Muscle of leg (tissue), 11 donors: ENCODE results near the gene VEZT. TPM values are rescaled to one million over a fixed set of nuclear protein-coding genes. Genes with fewer than 3 reads are reported as not detected.
A peak's percentile ranks its signal among the peaks of the same experiment; 100 is the strongest.
"Not testable (repeated sequence)": the region's sequence is repeated elsewhere in the genome, so short reads cannot be mapped to it uniquely, and the experiment has no call there.

Experiments
- DNase-seq: peaks from one replicate; pipeline ENCODE4 v3.0.0; 2013
- H3K27ac ChIP-seq: one replicate; pipeline ENCODE4 v1.5.1; 2013; ENCODE audit warnings: mild to moderate bottlenecking, low read length, control low read depth
- H3K27me3 ChIP-seq: one replicate; pipeline ENCODE4 v1.6.1; 2013; ENCODE audit warnings: low read length; ENCODE audit not compliant: control insufficient read depth, insufficient read depth
- H3K36me3 ChIP-seq: one replicate; pipeline ENCODE4 v1.6.1; 2013; ENCODE audit warnings: low read length; ENCODE audit not compliant: control insufficient read depth, insufficient read depth
- H3K4me1 ChIP-seq: one replicate; pipeline ENCODE4 v1.6.1; 2013; ENCODE audit warnings: low read length; ENCODE audit not compliant: control insufficient read depth, insufficient read depth
- H3K4me3 ChIP-seq: one replicate; pipeline ENCODE4 v1.5.1; 2013; ENCODE audit warnings: low read length, control low read depth
- H3K9me3 ChIP-seq: replicated peaks from 2 replicates; pipeline ENCODE4 v1.6.1; 2013; ENCODE audit warnings: low read depth, low read length; ENCODE audit not compliant: control insufficient read depth
- WGBS: methylation state at CpG from one replicate; pipeline ENCODE4 v1.1.5; 2013; ENCODE audit warnings: missing lambda C conversion rate; ENCODE audit not compliant: insufficient coverage; 5-methylcytosine and 5-hydroxymethylcytosine counted together
- polyA plus RNA-seq, 8 donors: library from polyadenylated mRNA; unstranded; fragments of 120-200 nt; gene quantifications; one replicate each; pipeline versions ENCODE4 v1.2.1 to v1.2.3, GENCODE V29; 2013; ENCODE audit warnings: inconsistent platforms in 1 of 8, low replicate concordance in 1 of 8; ENCODE audit not compliant: insufficient read length in 8 of 8, insufficient read depth in 1 of 8
- total RNA-seq: library from RNA; stranded (reverse); fragments of 120-200 nt; gene quantifications from one replicate; pipeline ENCODE4 v1.2.4, GENCODE V29; 2013

The VEZT gene
- total and polyA plus RNA-seq, 9 donors, result 56.1 to 83.3 (median 70.1) TPM

- no peak for DNase-seq
- Histone ChIP-seq H3K9me3 (no peaks in the 10 kb centered on the region), H3K27ac (no peak overlapping the region), H3K27me3 (no peaks in the 10 kb centered on the region), H3K4me1 (no peaks in the 10 kb centered on the region), H3K4me3 (no peak overlapping the region), H3K36me3 (peaks cover 10% of the 10 kb centered on the region)
- WGBS, result 79% methylated on average over 2 of the region's 4 CpGs
These were observed 2.6 kb downstream of the VEZT start for GRCh38 chr12:95220190-95220589.

- Histone ChIP-seq H3K4me1 (no peaks in the 10 kb centered on the region), H3K27ac (no peak overlapping the region), H3K27me3 (no peaks in the 10 kb centered on the region), H3K9me3 (no peaks in the 10 kb centered on the region), H3K4me3 (no peak overlapping the region), H3K36me3 (peaks cover 10% of the 10 kb centered on the region)
- no peak for DNase-seq
These were observed 3.1 kb downstream of the VEZT start for GRCh38 chr12:95220726-95221125.

GRCh38 chr12:95224202-95225170 lies 6.9 kb downstream of the VEZT start:
- H3K4me1 ChIP-seq, result no peaks in the 10 kb centered on the region
- H3K4me3 ChIP-seq, result no peak overlapping the region
- H3K27ac ChIP-seq, result no peak overlapping the region
- WGBS, result 80% methylated on average over 5 of the region's 8 CpGs
- no peaks in the 10 kb centered on the region for H3K27me3 ChIP-seq
- H3K36me3 ChIP-seq, result peaks cover 10% of the 10 kb centered on the region
- H3K9me3 ChIP-seq, result no peaks in the 10 kb centered on the region
- DNase-seq, result peak; percentile 23

- WGBS, result 100% methylated on average over 1 of the region's 1 CpG
- DNase-seq, result no peak
- no peaks in the 10 kb centered on the region for H3K4me1 ChIP-seq
- H3K9me3 ChIP-seq, result no peaks in the 10 kb centered on the region
- peaks cover 10% of the 10 kb centered on the region for H3K36me3 ChIP-seq
- no peak overlapping the region for H3K4me3 ChIP-seq
- no peaks in the 10 kb centered on the region for H3K27me3 ChIP-seq
- H3K27ac ChIP-seq, result no peak overlapping the region
These were observed 8.1 kb downstream of the VEZT start for GRCh38 chr12:95225645-95226212.

GRCh38 chr12:95227818-95228356 lies 10.3 kb downstream of the VEZT start:
- no peak overlapping the region for H3K27ac ChIP-seq
- WGBS, result no CpG with 5 or more reads among the region's 3 CpGs
- H3K9me3 ChIP-seq, result no peaks in the 10 kb centered on the region
- no peak overlapping the region for H3K4me3 ChIP-seq
- no peaks in the 10 kb centered on the region for H3K4me1 ChIP-seq
- DNase-seq, result no peak
- H3K36me3 ChIP-seq, result peaks cover 10% of the 10 kb centered on the region
- H3K27me3 ChIP-seq, result no peaks in the 10 kb centered on the region

GRCh38 chr12:95228617-95229016 lies 11.0 kb downstream of the VEZT start:
- Histone ChIP-seq H3K4me3 (no peak overlapping the region), H3K36me3 (peaks cover 10% of the 10 kb centered on the region), H3K4me1 (no peaks in the 10 kb centered on the region), H3K27ac (no peak overlapping the region), H3K27me3 (no peaks in the 10 kb centered on the region), H3K9me3 (no peaks in the 10 kb centered on the region)
- no CpG with 5 or more reads among the region's 2 CpGs for whole genome bisulfite sequencing
- DNase-seq, result no peak

GRCh38 chr12:95229636-95230035 lies 12.0 kb downstream of the VEZT start:
- DNase-seq, result no peak
- no peaks in the 10 kb centered on the region for H3K27me3 ChIP-seq
- H3K4me3 ChIP-seq, result no peak overlapping the region
- H3K36me3 ChIP-seq, result peaks cover 4% of the 10 kb centered on the region
- H3K27ac ChIP-seq, result no peak overlapping the region
- H3K4me1 ChIP-seq, result no peaks in the 10 kb centered on the region
- 49% methylated on average over 6 of the region's 7 CpGs for WGBS
- H3K9me3 ChIP-seq, result no peaks in the 10 kb centered on the region

GRCh38 chr12:95230313-95230712 lies 12.7 kb downstream of the VEZT start:
- H3K36me3 ChIP-seq, result no peaks in the 10 kb centered on the region
- H3K9me3 ChIP-seq, result no peaks in the 10 kb centered on the region
- no peaks in the 10 kb centered on the region for H3K27me3 ChIP-seq
- no peak for DNase-seq
- no peaks in the 10 kb centered on the region for H3K4me1 ChIP-seq
- H3K4me3 ChIP-seq, result no peak overlapping the region
- no peak overlapping the region for H3K27ac ChIP-seq

GRCh38 chr12:95231190-95231589 lies 13.6 kb downstream of the VEZT start:
- DNase-seq, result no peak
- H3K27me3 ChIP-seq, result no peaks in the 10 kb centered on the region
- H3K9me3 ChIP-seq, result no peaks in the 10 kb centered on the region
- H3K4me1 ChIP-seq, result no peaks in the 10 kb centered on the region
- no peaks in the 10 kb centered on the region for H3K36me3 ChIP-seq
- no peak overlapping the region for H3K4me3 ChIP-seq
- 88% methylated on average over 1 of the region's 2 CpGs for WGBS
- no peak overlapping the region for H3K27ac ChIP-seq

GRCh38 chr12:95234187-95234586 lies 16.6 kb downstream of the VEZT start:
- H3K4me1 ChIP-seq, H3K36me3 ChIP-seq, H3K27me3 ChIP-seq, H3K27ac ChIP-seq, H3K9me3 ChIP-seq, DNase-seq, H3K4me3 ChIP-seq: not testable (repeated sequence)
- 90% methylated on average over 2 of the region's 14 CpGs for WGBS
